Ectodermal cell (in vitro differentiated cells): ENCODE data around the gene KAZN.

Source experiments
- H3K27ac ChIP-seq: 2 replicates; pipeline ENCODE4 v1.7.0; 2013; ENCODE audit warnings: mild to moderate bottlenecking, low read depth, low read length; ENCODE audit not compliant: insufficient read depth, poor library complexity, severe bottlenecking
- H3K27me3 ChIP-seq: 2 replicates; pipeline ENCODE4 v1.7.0; 2013; ENCODE audit warnings: mild to moderate bottlenecking, low read length; ENCODE audit not compliant: insufficient read depth, control insufficient read depth, poor library complexity, severe bottlenecking
- H3K36me3 ChIP-seq: one replicate; pipeline ENCODE4 v1.7.0; 2013; ENCODE audit warnings: low read length; ENCODE audit not compliant: control insufficient read depth, insufficient read depth
- H3K4me1 ChIP-seq: one replicate; pipeline ENCODE4 v1.7.0; 2013; ENCODE audit warnings: low read length; ENCODE audit not compliant: control insufficient read depth, insufficient read depth
- H3K4me3 ChIP-seq: 2 replicates; pipeline ENCODE4 v1.7.0; 2013; ENCODE audit warnings: low read depth, low read length, control low read depth; ENCODE audit not compliant: insufficient read depth
- H3K9me3 ChIP-seq: 2 replicates; pipeline ENCODE4 v1.7.0; 2013; ENCODE audit warnings: mild to moderate bottlenecking, low read length, moderate library complexity; ENCODE audit not compliant: control insufficient read depth
- WGBS, 2 experiments: methylation state at CpG; one replicate each; pipeline ENCODE4 v1.1.7; 2013; ENCODE audit warnings: missing lambda C conversion rate in 2 of 2; 5-methylcytosine and 5-hydroxymethylcytosine counted together

Gene KAZN

DNA sequence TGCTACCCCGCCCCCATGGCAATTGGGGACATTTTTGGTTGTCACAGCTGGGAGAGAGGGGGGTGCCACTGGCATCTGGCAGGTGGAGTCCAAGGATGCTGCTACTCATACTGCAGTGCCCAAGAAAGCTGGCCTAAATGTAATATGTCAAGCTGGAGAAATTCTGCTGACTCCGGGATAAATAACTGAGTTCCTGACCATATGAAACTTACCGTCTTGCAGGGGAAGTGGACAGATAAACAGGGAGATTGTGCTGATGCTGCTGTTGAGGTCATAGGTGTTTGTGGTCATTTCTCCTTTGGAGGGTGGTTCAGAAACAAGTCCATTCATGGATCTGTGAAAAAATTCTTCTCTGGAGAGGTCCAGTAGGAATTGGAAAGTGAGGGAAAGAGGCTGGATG, 54.4 kb downstream of the KAZN start:
- Histone ChIP-seq H3K4me3 (no peak overlapping the region), H3K27ac (no peak overlapping the region), H3K4me1 (peaks cover 11% of the 10 kb centered on the region), H3K9me3 (no peaks in the 10 kb centered on the region), H3K27me3 (no peaks in the 10 kb centered on the region), H3K36me3 (no peaks in the 10 kb centered on the region)
- whole genome bisulfite sequencing, 2 experiments, result 96 to 98% methylated on average over 3 of the region's 3 CpGs

DNA sequence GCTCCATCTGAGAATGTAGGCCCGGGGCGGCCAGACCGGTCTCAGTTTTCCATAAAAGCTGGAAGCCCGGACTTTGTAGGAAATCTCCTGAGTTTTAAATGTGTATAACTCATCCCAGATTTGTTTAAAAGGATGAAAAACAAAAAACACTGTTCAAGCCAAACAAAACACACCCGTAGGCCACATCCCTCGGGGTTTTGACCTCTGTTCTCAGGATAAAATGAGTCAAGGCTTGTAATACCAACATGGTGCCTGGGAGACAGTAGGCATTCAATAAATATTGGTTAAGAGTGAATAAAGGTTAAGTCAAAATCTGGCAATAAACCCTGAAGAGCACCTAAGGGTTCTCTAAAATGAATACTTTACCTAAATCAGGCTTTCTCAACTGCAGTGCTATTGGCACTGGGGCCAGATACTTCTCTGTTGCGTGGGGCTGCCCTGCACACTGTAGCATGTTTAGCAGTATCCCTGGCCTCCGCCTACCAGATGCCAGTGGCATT, 55.0 kb downstream of the KAZN start:
- Histone ChIP-seq H3K27ac (no peak overlapping the region), H3K9me3 (no peaks in the 10 kb centered on the region), H3K4me3 (no peak overlapping the region), H3K36me3 (no peaks in the 10 kb centered on the region), H3K27me3 (no peaks in the 10 kb centered on the region), H3K4me1 (peaks cover 11% of the 10 kb centered on the region)
- WGBS, 2 experiments, result 92 to 99% methylated on average over 8 of the region's 8 CpGs

- WGBS, 2 experiments, result 86 to 89% methylated on average over 1 of the region's 1 CpG
- Histone ChIP-seq H3K27me3 (no peaks in the 10 kb centered on the region), H3K4me1 (peaks cover 14% of the 10 kb centered on the region), H3K4me3 (no peak overlapping the region), H3K36me3 (no peaks in the 10 kb centered on the region), H3K9me3 (no peaks in the 10 kb centered on the region), H3K27ac (no peak overlapping the region)
These were observed 56.1 kb downstream of the KAZN start for GRCh38 chr1:14654554-14654953.

GRCh38 chr1:14655385-14655784, 56.9 kb downstream of the KAZN start:
- peaks cover 18% of the 10 kb centered on the region for H3K4me1 ChIP-seq
- WGBS, 2 experiments, result 92% methylated on average over 7 of the region's 7 CpGs
- H3K27me3 ChIP-seq, result no peaks in the 10 kb centered on the region
- H3K4me3 ChIP-seq, result no peak overlapping the region
- no peaks in the 10 kb centered on the region for H3K9me3 ChIP-seq
- no peak overlapping the region for H3K27ac ChIP-seq
- no peaks in the 10 kb centered on the region for H3K36me3 ChIP-seq

- H3K9me3 ChIP-seq, result no peaks in the 10 kb centered on the region
- H3K36me3 ChIP-seq, result no peaks in the 10 kb centered on the region
- 79 to 85% methylated on average over 13 of the region's 13 CpGs for WGBS, 2 experiments
- H3K27me3 ChIP-seq, result no peaks in the 10 kb centered on the region
- no peak overlapping the region for H3K4me3 ChIP-seq
- peaks cover 9% of the 10 kb centered on the region for H3K4me1 ChIP-seq
- no peak overlapping the region for H3K27ac ChIP-seq
These were observed 58.0 kb downstream of the KAZN start for GRCh38 chr1:14656384-14656937.

DNA sequence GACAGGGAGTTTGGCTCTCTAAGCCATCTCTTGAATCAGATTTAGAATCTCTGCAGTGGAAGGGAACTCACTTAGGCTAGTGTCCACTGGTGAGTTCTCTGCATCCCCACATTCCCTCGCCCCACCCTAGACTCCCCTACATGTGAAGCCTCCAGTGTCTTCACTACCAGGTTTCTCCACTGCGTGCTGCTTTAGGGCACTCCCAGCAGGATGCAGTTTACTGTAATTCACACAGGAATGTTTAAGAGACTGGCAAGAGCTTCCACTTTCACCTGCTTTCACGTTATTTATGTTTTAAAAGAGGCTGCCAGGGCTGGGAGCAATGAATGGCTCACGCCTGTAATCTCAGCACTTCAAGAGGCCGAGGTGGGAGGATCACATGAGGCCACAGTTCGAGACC, 60.2 kb downstream of the KAZN start:
- H3K27me3 ChIP-seq, result no peaks in the 10 kb centered on the region
- no peaks in the 10 kb centered on the region for H3K9me3 ChIP-seq
- H3K36me3 ChIP-seq, result no peaks in the 10 kb centered on the region
- H3K27ac ChIP-seq, result no peak overlapping the region
- peaks cover 9% of the 10 kb centered on the region for H3K4me1 ChIP-seq
- 76% methylated on average over 6 of the region's 6 CpGs for WGBS, 2 experiments
- H3K4me3 ChIP-seq, result no peak overlapping the region

GRCh38 chr1:14659913-14660312, 61.4 kb downstream of the KAZN start:
- H3K27me3 ChIP-seq, result no peaks in the 10 kb centered on the region
- no peaks in the 10 kb centered on the region for H3K9me3 ChIP-seq
- 87 to 89% methylated on average over 11 of the region's 11 CpGs for WGBS, 2 experiments
- H3K4me1 ChIP-seq, result peaks cover 9% of the 10 kb centered on the region
- H3K4me3 ChIP-seq, result no peak overlapping the region
- H3K36me3 ChIP-seq, result no peaks in the 10 kb centered on the region
- no peak overlapping the region for H3K27ac ChIP-seq

GRCh38 chr1:14660801-14661200, 62.3 kb downstream of the KAZN start:
- Histone ChIP-seq H3K4me3 (no peak overlapping the region), H3K9me3 (no peaks in the 10 kb centered on the region), H3K27me3 (no peaks in the 10 kb centered on the region), H3K27ac (no peak overlapping the region), H3K4me1 (peaks cover 9% of the 10 kb centered on the region), H3K36me3 (no peaks in the 10 kb centered on the region)
- WGBS, 2 experiments, result 96 to 97% methylated on average over 8 of the region's 8 CpGs

DNA sequence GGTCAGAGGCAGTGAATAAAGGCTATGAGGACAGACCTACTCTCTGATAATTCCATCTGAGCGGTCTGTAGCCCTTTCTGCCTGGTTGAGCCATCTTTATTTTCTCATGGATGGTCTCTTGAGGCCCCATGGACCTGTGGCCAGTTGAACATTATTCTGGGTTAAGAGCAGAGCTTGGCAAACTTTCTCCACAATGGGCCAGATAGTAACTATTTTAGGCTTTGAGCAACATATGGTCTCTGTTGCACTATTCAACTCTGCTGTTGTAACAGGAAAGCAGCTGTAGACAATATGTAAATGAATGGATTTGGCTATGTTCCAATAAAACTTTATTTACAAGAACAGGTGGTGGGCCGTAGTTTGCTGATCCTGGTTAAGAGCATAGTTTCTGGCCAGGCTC, 62.7 kb downstream of the KAZN start:
- H3K4me3 ChIP-seq, result no peak overlapping the region
- 96 to 98% methylated on average over 2 of the region's 2 CpGs for WGBS, 2 experiments
- H3K4me1 ChIP-seq, result peaks cover 9% of the 10 kb centered on the region
- no peak overlapping the region for H3K27ac ChIP-seq
- no peaks in the 10 kb centered on the region for H3K9me3 ChIP-seq
- H3K27me3 ChIP-seq, result no peaks in the 10 kb centered on the region
- no peaks in the 10 kb centered on the region for H3K36me3 ChIP-seq

DNA sequence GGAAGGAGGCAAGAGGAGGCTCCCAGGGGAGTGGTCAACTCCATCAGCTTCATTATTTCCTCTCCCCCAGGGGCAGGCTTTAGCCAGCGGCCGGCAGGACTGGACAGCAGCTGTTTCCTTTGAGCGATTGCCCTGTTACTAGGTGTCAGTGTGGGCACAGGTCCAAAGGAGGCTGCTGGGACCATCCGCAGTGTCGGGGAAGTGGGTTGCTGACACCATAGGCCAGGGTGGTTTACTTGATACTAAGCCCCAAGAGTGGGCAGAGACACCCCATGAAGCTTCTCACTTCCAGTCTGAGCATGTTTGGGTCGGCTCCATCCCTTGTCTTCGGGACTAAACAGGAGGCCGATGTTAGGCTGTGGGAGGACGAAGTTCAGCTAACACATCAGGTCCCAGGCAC, 63.6 kb downstream of the KAZN start:
- H3K4me3 ChIP-seq, result no peak overlapping the region
- H3K9me3 ChIP-seq, result no peaks in the 10 kb centered on the region
- no peak overlapping the region for H3K27ac ChIP-seq
- H3K4me1 ChIP-seq, result peaks cover 9% of the 10 kb centered on the region
- 92 to 93% methylated on average over 9 of the region's 9 CpGs for WGBS, 2 experiments
- no peaks in the 10 kb centered on the region for H3K27me3 ChIP-seq
- H3K36me3 ChIP-seq, result no peaks in the 10 kb centered on the region

DNA sequence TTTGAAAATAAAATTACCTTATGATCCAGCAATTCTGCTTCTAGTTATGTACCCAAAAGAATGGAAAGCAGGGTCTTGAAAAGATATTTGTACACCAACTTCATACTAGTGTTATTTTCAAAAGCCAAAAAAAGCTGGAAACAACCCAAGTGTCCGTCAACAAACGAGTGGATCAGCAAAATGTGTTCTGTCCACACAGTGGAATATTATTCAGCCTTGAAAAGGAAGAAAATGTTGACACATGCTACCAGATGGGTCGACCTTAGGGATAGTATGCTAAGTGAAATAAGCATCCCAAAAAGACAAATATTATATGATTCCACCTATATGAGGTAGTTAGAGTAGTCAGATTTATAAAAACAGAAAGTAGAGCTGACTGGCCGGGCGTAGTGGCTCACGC, 65.3 kb downstream of the KAZN start:
- 94 to 97% methylated on average over 5 of the region's 6 CpGs for WGBS, 2 experiments
- Histone ChIP-seq H3K9me3 (no peaks in the 10 kb centered on the region), H3K27ac (no peak overlapping the region), H3K4me3 (no peak overlapping the region), H3K4me1 (peaks cover 13% of the 10 kb centered on the region), H3K27me3 (no peaks in the 10 kb centered on the region), H3K36me3 (no peaks in the 10 kb centered on the region)
